GM12892 (cell line): ENCODE data around the gene ELP2.

Experiments used
- POLR2A ChIP-seq: IDR thresholded peaks from 2 replicates; pipeline ENCODE4 v1.6.1; 2011; ENCODE audit warnings: low read depth, low read length, control low read depth
- POLR2AphosphoS5 ChIP-seq: IDR thresholded peaks from 2 replicates; pipeline ENCODE4 v1.6.1; 2011; ENCODE audit warnings: low read depth, low read length, control low read depth
- TAF1 ChIP-seq: IDR thresholded peaks from 2 replicates; pipeline ENCODE4 v1.6.1; 2011; ENCODE audit warnings: low read depth, mild to moderate bottlenecking, control low read depth, low read length, borderline replicate concordance

- TF ChIP-seq POLR2AphosphoS5 (no peak), POLR2A (no peak), TAF1 (no peak)
These were observed 65.1 kb downstream of the ELP2 start for GRCh38 chr18:36194600-36195315.
